Measurements from ENCODE around the gene JSRP1. TPM values are rescaled to one million over a fixed set of nuclear protein-coding genes. Genes with fewer than 3 reads are reported as not detected.
A peak's percentile ranks its signal among the peaks of the same experiment; 100 is the strongest.
"Not testable (repeated sequence)": the region's sequence is repeated elsewhere in the genome, so short reads cannot be mapped to it uniquely, and the experiment has no call there.

The JSRP1 gene
- total and polyA plus RNA-seq, 2 of the 8 experiments (the other 6 are each of a cell fraction or from before 2014, with no cell fraction given) = 0.24 to 0.56 TPM

- H3K36me3 ChIP-seq (ENCODE audit: control insufficient read depth in 2 of 4, insufficient read depth in 4 of 4, low read length in 3 of 4); H4K5ac ChIP-seq (ENCODE audit: insufficient read length, low read depth, low read length); H3K23me2 ChIP-seq (ENCODE audit: low read depth, low read length); H3K4me1 ChIP-seq (replicated peaks in 1 of 4; ENCODE audit: control insufficient read depth in 3 of 4, insufficient read depth in 4 of 4, low read length in 3 of 4); H3K27ac ChIP-seq (ENCODE audit: low read depth, low read length); H3K23ac ChIP-seq (ENCODE audit: insufficient read length); H3K79me2 ChIP-seq (ENCODE audit: control insufficient read depth in 1 of 2, insufficient read depth in 2 of 2, low read length in 2 of 2); H2BK120ac ChIP-seq (replicated peaks; ENCODE audit: low read depth, low read length); H4K91ac ChIP-seq (replicated peaks; ENCODE audit: insufficient read length, low read length); H3K9me3 ChIP-seq (ENCODE audit: insufficient read depth in 2 of 2, low read depth in 1 of 2, low read length in 1 of 2); FAIRE-seq; H3K56ac ChIP-seq (replicated peaks; ENCODE audit: insufficient read length, low read depth, low read length); H2BK5ac ChIP-seq (ENCODE audit: low read depth, low read length); H3K14ac ChIP-seq (ENCODE audit: insufficient read length); H4K20me1 ChIP-seq (replicated peaks in 1 of 2; ENCODE audit: control insufficient read depth in 1 of 2, insufficient read depth in 2 of 2, low read length in 2 of 2); H2BK15ac ChIP-seq (ENCODE audit: low read length); DNase-seq (ENCODE audit: low read depth in 1 of 2, low spot score in 2 of 2); H2AK5ac ChIP-seq (ENCODE audit: low read depth, low read length); H3K4ac ChIP-seq (replicated peaks; ENCODE audit: insufficient read length, low read depth, low read length); H3K9ac ChIP-seq (replicated peaks in 1 of 4; ENCODE audit: extremely low read depth in 1 of 4, low read depth in 3 of 4, low read length in 3 of 4); H2AFZ ChIP-seq (ENCODE audit: low read length); H2BK12ac ChIP-seq (ENCODE audit: low read depth, low read length); H3K79me1 ChIP-seq (ENCODE audit: low read depth, low read length); H3K18ac ChIP-seq (ENCODE audit: extremely low read depth, low read length); H2BK20ac ChIP-seq (ENCODE audit: low read length): not testable (repeated sequence)
- H3K4me2 ChIP-seq (ENCODE audit: insufficient read depth in 1 of 2, low read depth in 2 of 2, low read length in 2 of 2) = peak overlapping the region; percentile 79 to 83
- WGBS, 2 experiments (ENCODE audit: extremely low coverage in 1 of 2, insufficient coverage in 1 of 2, insufficient read length in 1 of 2, insufficient replicate concordance in 2 of 2, low coverage in 1 of 2, low lambda C conversion rate in 2 of 2, missing lambda C conversion rate in 1 of 2) = 53% methylated on average over 10 of the region's 16 CpGs; no CpG with 5 or more reads in 1 of the 2 experiments
- H3K4me3 ChIP-seq (ENCODE audit: extremely low read depth in 1 of 4, insufficient read depth in 2 of 4, low read depth in 3 of 4, low read length in 4 of 4) = peak overlapping the region; percentile 28 to 64 (median 44); a peak in 7 of 8 replicates
- CTCF ChIA-PET (ENCODE audit: partially characterized antibody) = interaction anchor here (0.9 to 1.6 kb wide), 2 partner anchors 34 to 37 kb away, joined by 3 to 10 read pairs; no protein-coding TSS in a partner anchor
- POLR2A ChIA-PET (ENCODE audit: partially characterized antibody) = interaction anchor here (1.3 to 2.1 kb wide), 4 partner anchors 12 to 36 kb away, joined by 3 to 9 read pairs (median 4); no protein-coding TSS in a partner anchor
- H3K27me3 ChIP-seq (replicated peaks in 1 of 4; ENCODE audit: control insufficient read depth in 3 of 4, extremely low read depth in 1 of 4, insufficient read depth in 3 of 4, low read length in 3 of 4) = peaks cover 0 to 17% (median 14%) of the 10 kb centered on the region in 4 experiments; a peak in 6 of 7 replicates
- H4K8ac ChIP-seq (ENCODE audit: extremely low read depth, insufficient read depth, low read length) = 0 out of 2 replicates have a peak overlapping the region, but pooled peaks have one; percentile 31
Observed at GRCh38 chr19:2281265-2282061, 25.2 kb upstream of the JSRP1 start.
